Brain pericyte (primary cell): ENCODE data around the gene GPBP1.

Experiments
- DNase-seq: peaks from one replicate; pipeline ENCODE4 v3.0.0-alpha.2; 2012; ENCODE audit warnings: low read depth, low spot score

GPBP1 gene

DNA sequence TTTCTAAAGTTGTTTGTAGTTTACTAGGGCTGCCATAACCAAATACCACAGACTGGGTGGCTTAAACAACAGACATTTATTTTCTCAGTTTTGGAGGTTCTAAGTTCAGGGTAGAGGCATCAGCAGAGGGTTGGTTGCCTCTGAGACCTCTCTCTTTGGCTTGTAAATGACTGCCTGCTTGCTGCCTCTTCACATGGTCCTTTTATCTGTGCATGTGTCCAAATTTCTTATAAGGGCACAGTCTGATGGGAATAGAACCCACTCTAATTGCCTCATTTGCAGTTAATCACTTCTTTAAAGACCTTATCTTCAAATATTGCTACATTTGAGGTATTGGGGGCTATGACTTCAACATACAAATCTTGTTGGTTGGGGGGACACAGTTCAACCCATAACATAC lies 36.8 kb downstream of the GPBP1 start:
- no peak for DNase-seq

DNA sequence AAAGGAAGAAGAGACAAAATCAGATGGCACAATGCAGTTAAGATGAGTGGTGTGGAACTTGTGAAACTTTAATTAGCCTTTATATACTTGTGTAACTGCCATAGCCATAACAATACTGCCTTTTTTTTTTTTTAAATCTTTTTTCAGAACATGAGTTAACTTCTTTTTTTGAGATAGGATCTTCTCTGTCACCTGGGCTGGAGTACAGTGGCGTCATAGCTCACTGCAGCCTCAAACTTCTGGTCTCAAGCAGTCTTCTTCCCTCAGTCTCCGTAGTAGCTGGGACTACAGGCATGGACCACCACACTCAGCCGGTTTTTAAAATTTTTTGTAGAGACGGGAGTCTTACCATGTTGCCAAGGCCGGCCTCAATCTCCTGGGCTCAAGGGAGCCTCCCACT lies 37.2 kb downstream of the GPBP1 start:
- DNase-seq: no peak

DNA sequence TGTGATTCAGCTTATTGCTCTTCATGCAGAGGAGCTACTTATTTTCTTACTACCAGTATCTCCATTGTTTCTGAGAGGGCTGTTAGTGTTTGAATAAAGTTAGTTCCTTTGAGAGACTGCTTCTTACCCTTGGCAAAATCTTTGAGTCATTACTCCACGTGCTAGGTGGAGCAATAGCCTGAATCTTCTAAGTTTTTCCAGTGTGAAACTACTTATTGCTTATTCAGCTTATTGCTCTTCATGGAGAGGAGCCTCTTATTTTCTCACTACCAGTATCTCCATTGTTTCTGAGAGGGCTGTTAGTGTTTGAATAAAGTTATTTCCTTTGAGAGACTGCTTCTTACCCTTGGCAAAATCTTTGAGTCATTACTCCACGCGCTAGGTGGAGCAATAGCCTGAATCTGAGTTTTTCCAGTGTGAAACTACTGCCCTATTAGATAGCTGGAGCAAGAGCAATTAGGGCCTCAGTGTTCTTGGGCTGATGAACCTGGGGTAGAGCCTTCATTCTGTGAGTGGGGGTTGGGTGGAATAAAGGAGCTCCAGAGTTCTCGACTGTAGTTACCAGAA lies 41.9 kb downstream of the GPBP1 start:
- no peak for DNase-seq

DNA sequence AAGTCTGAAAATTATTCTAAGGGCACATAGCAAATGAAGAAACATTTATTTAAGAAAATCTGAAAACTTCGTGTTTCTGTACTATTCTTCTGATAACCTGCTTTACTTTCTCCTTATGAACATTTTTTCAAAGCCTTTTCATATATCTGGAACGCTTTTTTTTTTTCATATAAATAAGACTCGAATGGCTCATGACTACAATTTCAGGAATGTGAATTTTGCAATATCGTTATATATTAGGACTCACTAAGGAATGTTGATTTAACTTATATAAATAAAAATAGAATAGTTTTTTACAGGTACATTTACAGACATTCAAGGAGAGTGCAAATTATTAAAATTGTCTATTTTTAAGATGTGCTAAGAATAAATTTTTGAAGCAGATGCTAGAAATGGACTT lies 42.9 kb downstream of the GPBP1 start:
- no peak for DNase-seq

DNA sequence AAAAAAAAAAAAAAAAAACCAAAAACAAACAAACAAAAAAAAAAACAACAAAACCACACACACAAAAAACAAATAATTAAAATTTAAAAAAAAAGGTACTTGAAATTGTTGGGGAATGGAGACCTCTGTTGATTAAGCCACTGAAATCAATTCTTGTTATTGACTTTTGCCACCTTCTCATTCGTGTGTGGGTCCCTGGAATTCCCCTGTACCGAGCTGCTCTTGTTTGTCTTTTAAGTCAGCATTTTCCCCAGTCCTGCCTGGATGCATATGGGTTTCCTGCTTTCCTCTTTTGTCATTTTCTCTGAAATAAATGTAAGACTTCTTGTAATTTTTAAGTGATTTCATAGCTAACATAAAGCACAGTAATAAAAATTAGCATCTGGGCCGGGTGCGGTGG lies 45.5 kb downstream of the GPBP1 start:
- no peak for DNase-seq

DNA sequence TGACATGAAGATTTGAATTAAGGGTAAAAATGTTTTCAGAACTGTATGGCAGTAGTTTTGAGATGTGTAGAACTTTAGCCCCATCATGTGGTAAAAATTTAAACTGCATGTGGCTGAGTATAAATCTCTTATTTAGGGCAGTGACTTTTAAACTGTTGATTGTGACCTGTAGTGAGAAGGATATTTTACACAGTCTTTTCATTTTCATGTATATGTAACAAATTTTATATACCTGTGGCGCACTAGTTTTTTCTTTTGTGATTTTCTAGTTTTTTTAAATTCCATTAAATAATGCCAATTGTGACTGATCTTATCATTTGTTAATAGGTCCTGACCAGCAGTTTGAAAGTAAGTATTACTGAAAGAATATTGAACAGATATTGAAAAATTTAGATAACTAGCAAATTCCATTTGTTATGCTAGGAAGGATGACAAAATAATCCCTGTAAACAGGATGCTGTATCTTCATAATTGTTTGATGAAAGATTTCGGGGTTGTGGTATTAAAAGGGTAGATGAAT lies 47.2 kb downstream of the GPBP1 start:
- DNase-seq: peak; percentile 26

DNA sequence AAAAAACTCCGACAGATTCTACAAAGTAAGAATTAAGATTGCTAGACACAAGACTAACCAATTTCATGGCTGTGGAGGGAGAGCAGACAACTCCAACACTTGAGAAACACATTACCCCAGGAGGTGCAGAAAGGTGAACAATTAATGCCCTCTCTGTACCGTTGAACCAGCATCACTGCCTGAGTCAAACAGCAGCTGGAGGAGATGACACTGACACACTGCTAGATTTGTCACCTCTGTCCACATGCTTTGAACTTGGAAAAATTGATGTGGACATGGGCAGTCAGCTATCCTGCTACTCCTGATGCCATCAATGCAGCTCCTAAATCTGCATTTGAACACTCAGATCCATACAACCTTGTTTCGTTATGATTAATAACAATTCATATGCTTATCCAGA lies 51.7 kb downstream of the GPBP1 start:
- DNase-seq: no peak

DNA sequence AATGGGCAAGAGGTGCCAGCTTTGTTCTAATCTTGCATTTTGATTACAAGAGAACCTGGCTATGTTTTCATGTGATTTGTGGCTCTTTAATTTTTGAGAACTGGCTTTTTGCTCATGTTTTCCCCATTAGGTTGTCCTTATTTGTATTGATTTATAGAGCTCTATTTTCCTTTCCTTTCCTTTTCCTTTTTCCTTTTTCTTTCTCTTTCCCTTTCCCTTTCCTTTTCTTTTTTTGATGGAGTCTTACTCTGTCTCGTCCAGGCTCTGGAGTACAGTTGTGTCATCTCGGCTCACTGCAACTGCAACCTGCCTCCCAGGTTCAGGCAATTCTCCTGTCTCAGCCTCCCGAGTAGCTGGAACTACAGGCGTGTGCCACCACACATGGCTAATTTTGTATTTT lies 55.5 kb downstream of the GPBP1 start:
- no peak for DNase-seq

DNA sequence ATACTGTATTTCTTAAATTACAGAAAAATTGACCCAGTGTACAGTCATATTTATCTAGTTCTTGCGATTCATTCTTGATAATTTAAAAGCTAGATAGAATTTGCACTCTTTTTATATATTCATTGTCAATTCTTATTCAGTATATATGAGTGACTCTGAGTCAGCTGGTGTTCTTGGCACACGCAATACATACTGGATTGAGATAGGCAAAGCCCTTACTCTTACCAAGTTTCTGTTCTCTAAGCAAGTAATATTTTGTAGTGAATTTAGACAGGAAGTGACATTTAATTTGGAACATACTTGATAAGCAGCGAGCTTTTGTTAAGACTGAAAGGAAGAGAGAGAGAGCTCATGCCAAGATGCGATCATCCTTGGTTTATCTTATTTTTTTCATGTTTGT lies 57.7 kb downstream of the GPBP1 start:
- DNase-seq: no peak

DNA sequence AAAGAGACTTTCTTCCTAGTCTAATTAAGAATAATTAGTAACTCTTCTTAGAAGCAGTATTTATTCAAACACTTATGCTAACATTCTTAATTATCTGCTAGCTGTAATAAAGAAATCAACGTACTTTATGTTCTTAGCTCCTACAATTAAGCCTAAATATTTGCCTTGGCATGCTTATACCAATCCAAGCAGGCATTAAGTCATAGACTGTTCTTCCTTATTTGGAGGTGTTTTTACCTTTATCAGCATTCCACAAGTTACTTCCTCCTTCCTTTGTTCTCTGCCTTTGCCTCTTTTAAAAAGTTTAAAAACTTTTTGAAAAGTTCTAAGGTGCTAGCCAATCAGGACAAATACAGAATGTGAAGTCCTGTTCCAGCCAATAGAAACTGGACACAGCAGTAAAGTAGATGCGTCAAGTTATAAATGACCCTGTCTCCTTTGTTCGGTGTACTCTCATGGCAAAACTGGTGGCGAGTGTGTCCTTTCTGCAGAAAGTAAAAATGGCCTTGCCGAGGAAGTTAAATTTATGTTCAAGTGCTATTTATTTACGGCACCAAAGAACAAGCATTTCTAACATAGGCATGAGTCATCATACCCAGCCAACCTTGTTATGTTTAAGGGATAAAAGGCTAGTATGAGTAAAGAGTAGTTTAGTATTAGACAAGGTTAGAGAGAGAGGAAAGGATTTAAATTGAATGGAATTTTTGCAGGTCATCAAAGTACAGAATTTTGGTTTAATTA lies 58.6 kb downstream of the GPBP1 start:
- no peak for DNase-seq

DNA sequence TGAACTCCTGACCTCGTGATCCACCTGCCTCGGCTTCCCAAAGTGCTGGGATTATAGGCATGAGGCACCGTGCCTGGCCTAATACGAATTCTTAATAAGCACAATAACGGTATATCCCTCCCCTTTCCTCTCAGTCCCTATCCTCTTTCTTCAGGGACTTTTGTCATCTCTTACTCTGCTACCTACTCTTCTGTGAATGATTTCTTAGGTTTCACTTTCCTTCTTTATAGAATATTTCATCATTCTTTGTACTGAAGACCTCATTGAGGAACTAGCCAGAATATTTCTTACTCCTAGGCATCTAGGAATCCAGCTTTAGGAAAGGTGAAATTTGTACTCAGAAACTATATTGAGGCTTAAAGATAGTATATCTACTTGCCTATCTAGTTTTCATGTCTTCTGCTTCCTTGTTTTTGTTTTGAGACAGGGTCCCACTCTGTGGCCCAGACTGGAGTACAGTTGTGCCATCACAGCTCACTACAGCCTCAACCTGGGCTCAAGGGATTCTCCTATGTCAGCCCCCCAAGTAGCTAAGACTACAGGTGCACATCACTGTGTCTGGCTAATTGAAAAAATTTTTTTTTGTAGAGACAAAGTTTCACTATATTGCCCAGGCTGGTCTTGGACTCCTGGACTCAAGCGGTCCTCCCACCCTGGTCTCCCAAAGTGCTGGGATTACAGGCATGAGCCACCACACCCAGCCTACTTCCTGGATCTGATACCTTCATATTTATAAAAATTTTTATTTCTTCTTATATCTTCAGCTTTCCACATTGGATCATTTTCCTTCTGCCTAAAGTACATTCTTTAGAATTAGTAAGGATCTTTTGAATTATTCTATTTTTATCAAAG lies 69.7 kb downstream of the GPBP1 start:
- no peak for DNase-seq

DNA sequence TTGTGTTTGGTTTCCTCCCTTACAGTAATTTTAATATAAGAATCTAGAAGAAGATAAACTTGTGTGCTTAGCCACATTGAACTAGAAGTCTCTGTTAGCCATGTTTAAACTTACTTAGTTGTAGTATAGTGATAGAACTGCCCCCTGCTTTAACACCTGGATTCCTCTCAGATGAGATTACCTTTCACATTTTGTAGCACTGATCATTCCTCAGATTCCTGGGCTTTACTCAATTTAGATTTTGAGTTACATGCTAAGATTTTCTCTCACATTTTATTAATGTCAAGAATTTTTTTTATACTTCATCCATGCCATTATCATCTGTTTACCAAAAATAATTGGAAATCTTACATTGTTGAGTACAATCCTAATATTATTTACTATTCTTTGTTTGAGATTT lies 70.5 kb downstream of the GPBP1 start:
- no peak for DNase-seq

DNA sequence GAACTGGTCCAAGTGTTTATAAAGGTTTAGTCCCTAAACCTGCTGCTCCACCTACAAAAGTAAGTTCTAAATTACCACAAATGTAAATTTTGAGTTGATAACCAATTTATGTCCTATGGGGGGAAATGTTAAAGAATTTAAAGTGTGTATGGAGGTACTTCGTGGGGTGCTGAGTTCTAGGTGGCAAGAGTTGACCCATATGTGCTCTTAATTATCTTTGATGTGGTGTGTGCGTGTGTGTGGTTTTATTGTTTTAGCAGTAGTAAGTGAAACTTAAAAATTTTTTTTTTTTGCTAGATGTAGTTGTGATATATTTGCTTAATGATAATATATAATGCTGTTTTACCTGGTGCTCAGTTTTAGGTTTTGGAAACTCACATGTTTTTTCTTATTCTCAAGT lies 72.6 kb downstream of the GPBP1 start:
- DNase-seq: no peak

DNA sequence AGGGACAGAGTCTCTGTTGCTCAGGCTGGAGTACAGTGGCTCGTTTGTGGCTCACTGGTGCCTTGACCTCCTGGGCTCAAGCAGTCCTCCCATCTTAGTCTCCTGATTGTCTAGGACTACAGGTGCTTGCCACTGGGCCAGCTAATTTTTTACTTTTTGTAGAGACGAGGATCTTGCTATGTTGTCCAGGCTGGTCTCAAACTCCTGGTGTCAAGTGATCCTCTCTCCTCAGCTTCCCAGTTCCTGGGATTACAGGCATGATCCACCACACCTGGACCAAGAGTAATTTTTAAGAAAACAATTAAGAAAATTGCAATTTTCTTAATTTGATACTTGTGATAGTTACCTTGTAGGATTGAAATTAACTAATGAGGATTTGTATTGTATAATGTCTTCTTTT lies 73.9 kb downstream of the GPBP1 start:
- DNase-seq: no peak

DNA sequence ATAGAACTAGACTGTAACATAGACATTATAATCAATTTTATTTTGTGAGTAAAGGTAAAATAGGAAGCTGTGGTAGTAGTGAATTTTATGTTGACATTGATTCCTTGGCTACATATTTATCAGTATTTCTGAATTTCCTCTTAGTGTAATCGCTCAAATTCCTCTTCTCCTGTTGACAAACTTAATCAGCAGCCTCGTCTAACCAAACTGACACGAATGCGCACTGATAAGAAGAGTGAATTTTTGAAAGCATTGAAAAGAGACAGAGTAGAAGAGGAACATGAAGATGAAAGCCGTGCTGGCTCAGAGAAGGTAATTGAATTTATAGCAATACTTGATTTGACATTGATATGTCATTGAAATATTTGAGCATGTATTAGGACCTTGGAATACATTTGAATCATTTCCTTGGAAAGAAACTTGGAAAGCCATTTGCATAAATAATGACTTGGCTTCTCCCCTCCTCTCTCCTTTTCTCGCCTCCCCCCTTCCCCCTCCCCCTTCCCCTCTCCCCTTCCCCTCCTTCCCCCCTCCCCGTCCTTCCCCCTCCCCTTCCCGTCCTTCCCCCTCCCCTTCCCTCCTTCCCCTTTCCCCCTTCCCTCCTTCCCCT lies 75.5 kb downstream of the GPBP1 start:
- no peak for DNase-seq

DNA sequence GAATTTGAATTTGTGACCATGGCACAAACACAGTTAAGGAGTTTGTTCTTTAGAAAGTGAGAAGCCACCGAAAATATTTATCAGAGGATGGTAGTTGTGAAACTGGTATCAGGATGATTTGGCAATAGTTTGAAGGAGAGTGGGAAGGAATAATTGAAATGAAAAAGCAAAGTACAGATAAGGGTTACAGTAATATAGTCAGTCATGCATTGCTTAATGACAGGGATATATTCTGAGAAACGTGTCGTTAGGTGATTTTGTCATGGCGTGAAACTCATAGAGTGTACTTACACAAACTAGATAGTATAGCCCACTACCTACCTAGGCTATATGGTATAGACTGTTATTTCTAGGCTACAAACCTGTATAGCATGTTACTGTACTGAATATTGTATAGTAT lies 84.2 kb downstream of the GPBP1 start:
- DNase-seq: no peak

DNA sequence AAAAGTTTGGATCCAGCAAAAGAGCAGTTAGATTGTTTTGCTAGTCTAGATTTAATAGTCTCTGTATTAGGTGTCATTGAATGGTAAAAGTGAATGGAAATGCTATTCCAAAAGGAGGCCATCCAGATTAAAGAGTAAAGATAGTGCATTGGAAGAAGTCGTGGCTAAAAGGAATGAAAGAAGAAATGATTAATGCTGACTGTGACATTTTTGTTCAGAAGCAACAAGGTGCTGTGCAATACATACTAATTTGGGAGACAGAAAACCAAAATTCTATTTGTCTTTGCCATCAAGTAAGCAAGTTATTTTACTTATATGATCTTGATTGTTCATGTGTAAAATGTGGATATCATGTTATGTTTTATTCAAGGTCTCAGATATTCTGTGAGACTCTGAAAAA lies 85.1 kb downstream of the GPBP1 start:
- DNase-seq: no peak

DNA sequence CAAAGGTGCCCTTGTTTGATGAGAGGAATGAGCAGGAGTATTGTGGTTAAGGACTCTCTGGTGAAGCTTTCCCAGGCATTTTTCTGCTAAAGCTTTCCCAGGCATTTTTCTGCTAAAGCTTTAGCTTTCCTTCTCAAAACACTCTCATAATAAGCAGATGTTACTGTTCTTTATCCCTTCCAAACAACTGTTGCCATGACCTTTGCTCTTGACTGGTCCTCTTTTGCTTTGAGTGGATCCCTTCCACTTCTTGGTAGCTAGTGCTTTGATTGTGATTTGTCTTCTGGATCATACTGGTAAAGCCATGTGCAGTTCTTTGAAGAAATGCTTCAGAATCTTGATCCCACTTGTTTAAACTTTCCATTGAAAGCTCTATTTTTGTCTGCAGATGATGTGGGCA lies 85.8 kb downstream of the GPBP1 start:
- DNase-seq: no peak

DNA sequence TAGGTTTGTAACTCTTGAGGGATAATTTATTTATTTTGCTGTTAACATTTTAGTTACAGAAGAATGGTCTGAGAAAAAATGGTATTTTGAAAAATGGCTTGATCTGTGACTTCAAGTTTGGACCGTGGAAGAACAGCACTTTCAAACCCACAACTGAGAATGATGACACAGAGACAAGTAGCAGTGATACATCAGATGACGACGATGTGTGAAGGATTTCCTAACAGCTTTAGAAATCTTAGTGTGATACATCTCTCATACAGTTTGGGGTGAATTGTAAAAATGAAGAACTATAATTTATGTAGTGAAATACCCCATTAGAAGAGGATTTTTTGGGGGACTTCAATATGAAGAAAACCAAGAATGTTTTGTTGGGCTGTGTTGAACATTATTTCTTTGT lies 88.7 kb downstream of the GPBP1 start:
- DNase-seq: no peak

DNA sequence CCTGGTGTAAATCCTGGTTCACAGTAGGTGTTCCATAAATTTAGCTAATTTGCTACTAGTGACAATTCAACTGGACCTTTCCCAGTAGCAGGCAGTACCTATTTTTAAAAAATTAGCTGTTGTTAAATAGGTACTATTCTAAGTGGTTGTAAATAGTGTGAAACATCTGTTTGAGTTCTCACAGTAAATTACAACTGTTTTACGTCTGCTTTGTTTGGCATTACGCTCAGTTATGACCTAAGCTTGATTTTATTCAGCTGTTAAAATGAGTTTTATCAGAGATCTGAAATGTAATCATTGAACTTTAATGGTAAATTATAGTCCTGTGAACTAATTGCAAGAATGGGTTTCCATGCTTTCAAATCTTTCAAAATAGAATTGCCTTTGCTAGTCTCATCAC lies 93.9 kb downstream of the GPBP1 start:
- no peak for DNase-seq

DNA sequence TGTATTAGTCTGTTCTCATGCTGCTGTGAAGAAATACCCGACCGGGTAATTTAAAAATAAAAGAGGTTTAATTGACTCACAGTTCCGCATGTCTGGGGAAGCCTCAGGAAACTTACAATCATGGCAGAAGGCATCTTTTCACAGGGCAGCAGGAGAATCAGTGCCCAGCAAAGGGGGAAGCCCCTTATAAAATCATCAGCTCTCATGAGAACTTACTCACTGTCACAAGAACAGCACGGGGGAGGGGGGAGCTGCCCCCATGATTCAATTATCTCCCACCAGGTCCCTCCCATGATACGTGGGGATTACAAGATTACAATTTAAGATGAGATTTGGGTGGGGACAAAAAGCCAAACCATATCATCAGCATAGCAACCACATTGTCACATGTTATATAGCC lies 102.5 kb downstream of the GPBP1 start:
- no peak for DNase-seq

DNA sequence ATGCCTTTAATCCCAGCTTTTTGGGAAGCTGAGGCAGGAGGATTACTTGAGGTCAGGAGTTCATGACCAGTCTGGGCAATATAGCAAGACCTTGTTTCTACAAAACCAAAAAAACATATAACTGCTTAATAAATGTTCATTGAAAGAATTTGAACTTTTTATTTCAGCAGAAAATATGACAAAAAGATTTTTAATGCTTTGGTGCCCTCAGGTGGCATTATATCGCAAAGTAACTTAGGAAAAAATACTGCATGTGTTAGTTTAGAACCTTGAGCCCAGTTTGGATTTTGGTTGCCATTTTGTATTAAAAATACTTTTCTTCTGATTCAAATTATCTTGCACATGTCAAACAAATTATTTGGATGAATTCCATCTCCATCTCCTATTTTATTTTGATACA lies 103.2 kb downstream of the GPBP1 start:
- no peak for DNase-seq
